ENCODE results near the gene CER1. TPM values are rescaled to one million over a fixed set of nuclear protein-coding genes. Genes with fewer than 3 reads are reported as not detected.

CER1 gene, protein sequence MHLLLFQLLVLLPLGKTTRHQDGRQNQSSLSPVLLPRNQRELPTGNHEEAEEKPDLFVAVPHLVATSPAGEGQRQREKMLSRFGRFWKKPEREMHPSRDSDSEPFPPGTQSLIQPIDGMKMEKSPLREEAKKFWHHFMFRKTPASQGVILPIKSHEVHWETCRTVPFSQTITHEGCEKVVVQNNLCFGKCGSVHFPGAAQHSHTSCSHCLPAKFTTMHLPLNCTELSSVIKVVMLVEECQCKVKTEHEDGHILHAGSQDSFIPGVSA
- 197 and 1,033 TPM in 2 replicates for total RNA-seq (2014; rRNA removed; shearing (Covaris generic))

DNA sequence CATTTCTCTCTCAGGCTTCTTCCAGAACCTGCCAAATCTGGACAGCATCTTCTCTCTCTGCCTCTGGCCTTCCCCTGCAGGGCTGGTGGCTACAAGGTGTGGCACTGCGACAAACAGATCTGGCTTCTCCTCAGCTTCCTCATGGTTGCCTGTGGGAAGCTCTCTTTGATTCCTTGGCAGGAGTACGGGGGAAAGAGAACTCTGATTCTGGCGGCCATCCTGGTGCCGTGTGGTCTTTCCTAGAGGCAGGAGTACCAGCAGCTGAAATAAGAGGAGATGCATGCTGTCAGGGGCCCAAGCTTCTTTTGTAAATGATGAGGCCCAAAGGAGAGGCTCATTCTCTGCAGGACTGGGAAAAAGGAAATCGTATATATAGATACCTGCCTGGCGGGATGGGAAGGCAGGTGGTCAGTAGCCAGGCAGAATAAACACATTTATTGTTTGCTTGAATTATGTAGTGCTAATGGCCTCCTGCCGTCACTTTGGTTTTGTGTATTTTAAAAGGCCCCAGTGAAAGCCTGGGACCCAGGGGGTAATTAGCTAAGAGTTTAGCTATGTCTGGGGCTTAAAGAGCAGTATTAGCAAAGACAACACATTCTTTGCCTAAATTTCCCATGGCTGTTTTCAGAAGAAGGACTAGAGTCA, at the start of gene CER1:
Gene CER1, minus strand, starts transcription at position 343 of the 645 bp plus-strand sequence. Its CDS starts 61 bp downstream, at position 282.
- peaks cover 56% of the 10 kb centered on the region for H3K27me3 ChIP-seq (ENCODE audit: control insufficient read depth, insufficient read depth, low read length)
- DNase-seq = peak; percentile 57
- no peaks in the 10 kb centered on the region; the same call in 1 of the 2 replicates for H3K36me3 ChIP-seq (replicated peaks; ENCODE audit: control insufficient read depth, insufficient read depth, low read length)
- H3K4me3 ChIP-seq (ENCODE audit: insufficient read depth, low read depth, low read length) = peak within 1 kb of the TSS; percentile 18

DNA sequence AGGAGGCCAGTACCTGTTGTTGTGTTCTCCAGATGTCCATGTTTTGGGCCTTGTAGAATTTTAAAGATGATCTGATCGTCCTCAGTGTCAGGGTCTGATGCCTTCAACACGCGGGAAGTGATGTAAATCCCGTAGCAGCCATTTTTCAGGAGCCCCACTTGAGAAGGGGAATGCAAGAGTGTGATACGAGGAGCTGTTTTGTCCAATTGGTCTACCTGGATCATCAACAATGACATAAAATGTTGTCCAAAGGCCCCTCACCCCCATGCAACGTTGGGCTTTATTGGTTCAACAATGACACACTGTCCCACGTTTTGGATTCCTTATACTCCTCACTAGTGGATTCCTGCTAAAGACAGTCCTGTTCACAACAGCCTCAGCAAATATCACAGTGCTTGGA, 48.1 kb upstream of the CER1 start:
- no peak for DNase-seq
- H3K36me3 ChIP-seq (replicated peaks; ENCODE audit: control insufficient read depth, insufficient read depth, low read length) = no peaks in the 10 kb centered on the region
- no peaks in the 10 kb centered on the region for H3K27me3 ChIP-seq (ENCODE audit: control insufficient read depth, insufficient read depth, low read length)
- H3K4me3 ChIP-seq (ENCODE audit: insufficient read depth, low read depth, low read length) = no peak overlapping the region

DNA sequence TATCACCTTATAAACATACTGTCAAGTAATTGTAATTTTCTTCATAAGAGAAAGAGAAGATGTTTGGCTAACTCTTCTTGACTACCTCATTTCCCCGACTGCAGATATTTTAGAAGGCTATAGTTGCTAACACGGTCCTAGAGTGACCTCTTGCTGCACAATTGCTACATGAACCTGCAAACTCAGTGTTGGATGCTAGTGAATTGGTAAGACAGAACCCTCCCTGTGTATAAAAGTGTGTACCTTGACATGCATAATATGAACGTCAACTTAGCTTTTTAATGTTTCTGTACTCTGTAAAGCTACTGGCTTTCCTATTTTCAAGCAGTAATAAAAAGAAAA, 46.7 kb upstream of the CER1 start:
- H3K36me3 ChIP-seq (replicated peaks; ENCODE audit: control insufficient read depth, insufficient read depth, low read length) = no peaks in the 10 kb centered on the region
- H3K4me3 ChIP-seq (ENCODE audit: insufficient read depth, low read depth, low read length) = no peak overlapping the region

DNA sequence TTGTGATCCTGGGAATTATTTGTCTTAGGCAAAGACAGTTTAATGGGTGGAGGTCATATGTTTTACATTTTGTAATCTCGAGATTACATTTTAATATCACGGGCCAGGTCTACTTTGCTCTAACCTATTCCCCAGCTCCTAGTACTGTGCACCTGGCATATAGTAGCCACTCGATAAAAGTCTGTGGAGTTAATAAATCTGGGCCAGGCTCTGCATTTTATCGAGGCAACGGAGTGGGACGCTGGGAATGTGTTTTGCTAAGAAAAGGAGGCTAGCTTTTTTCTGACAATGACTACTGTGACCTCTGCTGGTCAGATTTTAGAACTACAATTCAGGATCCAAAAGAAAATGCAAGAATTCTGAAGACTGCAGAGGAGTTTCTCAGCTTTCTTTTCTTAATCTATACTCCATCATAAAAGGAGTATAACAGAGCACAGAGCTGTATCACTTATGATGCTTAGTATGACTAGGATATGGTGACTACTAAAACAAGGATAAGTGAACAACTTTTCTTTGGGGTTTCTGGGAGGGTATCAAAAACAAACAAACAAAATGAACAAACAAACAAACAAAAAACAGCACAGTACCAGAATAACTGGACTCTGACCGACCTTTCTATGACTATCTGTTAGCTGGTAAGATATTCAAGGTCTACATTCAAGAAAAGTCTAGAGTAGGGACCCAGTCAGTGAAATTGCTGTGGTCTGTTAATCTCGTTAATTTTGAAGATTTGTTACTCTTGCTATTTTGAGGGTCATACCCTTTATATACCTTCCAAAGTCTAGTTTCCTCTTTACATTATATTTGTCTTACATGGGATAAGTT, 46.1 kb upstream of the CER1 start:
- H3K4me3 ChIP-seq (ENCODE audit: insufficient read depth, low read depth, low read length) = no peak overlapping the region
- no peaks in the 10 kb centered on the region for H3K27me3 ChIP-seq (ENCODE audit: control insufficient read depth, insufficient read depth, low read length)
- DNase-seq = peak; percentile 26
- H3K36me3 ChIP-seq (replicated peaks; ENCODE audit: control insufficient read depth, insufficient read depth, low read length) = no peaks in the 10 kb centered on the region

More for the DNA sequence above, 46.7 kb upstream of the CER1 start:
- no peaks in the 10 kb centered on the region for H3K27me3 ChIP-seq (ENCODE audit: control insufficient read depth, insufficient read depth, low read length)
- peak; percentile 23 for DNase-seq

DNA sequence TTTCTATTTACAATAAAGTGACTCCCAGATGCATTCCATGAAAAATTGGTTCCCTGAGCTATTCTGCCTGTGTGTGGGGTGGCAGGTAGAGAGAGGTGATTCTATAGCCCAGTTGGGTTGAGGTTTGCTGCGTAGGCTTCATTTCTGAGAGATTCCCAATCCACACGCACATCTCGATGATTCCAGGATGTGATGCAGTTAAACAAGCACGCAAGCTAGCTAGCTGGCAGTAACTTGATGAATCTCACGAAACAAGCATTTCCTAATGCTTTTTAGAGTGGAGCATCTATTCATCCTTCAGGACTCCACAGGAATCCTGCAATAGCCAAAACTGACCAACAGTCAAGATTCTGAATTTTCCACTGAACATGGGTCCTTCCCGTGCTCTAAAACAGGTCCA, 43.8 kb upstream of the CER1 start:
- H3K4me3 ChIP-seq (ENCODE audit: insufficient read depth, low read depth, low read length) = no peak overlapping the region
- H3K36me3 ChIP-seq (replicated peaks; ENCODE audit: control insufficient read depth, insufficient read depth, low read length) = no peaks in the 10 kb centered on the region
- H3K27me3 ChIP-seq (ENCODE audit: control insufficient read depth, insufficient read depth, low read length) = no peaks in the 10 kb centered on the region
- no peak for DNase-seq

DNA sequence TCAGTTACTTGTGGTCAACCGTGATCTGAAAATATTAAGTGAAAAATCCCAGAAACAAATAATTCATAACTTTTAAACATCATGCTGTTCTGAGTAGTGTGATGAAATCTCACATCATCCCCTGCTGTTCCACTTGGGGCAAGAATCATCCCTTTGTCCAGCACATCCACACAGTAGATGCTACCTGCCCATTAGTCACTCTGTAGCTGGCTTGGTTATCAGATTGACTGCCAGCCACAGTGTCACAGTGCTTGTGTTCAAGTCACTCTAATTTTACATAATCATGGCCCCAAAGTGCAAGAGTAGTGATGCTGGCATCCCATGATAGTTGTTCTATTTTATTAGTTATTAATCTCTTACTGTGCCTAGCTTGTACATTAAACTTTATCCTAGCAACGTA, 39.1 kb upstream of the CER1 start:
- DNase-seq = no peak
- no peak overlapping the region for H3K4me3 ChIP-seq (ENCODE audit: insufficient read depth, low read depth, low read length)
- no peaks in the 10 kb centered on the region for H3K27me3 ChIP-seq (ENCODE audit: control insufficient read depth, insufficient read depth, low read length)
- H3K36me3 ChIP-seq (replicated peaks; ENCODE audit: control insufficient read depth, insufficient read depth, low read length) = no peaks in the 10 kb centered on the region

DNA sequence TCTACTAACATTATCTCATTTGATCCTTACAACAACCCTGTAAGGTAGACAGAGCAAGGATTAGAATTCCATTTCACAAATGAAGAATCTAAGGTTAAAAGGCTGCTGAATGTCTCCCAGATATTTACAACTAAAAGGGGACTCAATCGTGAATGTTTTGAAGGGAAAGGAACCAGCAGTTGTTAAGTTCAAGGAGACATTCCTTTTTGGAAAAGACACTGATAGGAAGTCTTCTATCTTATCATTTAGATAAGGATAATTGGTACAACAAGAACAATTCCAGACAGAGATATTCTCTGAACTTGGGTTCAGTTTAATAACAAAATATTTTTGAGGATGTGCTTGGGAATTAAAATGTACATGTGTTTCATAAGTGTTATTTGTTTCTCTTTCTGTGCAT, 37.5 kb upstream of the CER1 start:
- no peaks in the 10 kb centered on the region for H3K36me3 ChIP-seq (replicated peaks; ENCODE audit: control insufficient read depth, insufficient read depth, low read length)
- no peaks in the 10 kb centered on the region for H3K27me3 ChIP-seq (ENCODE audit: control insufficient read depth, insufficient read depth, low read length)
- no peak overlapping the region for H3K4me3 ChIP-seq (ENCODE audit: insufficient read depth, low read depth, low read length)
- DNase-seq = no peak

DNA sequence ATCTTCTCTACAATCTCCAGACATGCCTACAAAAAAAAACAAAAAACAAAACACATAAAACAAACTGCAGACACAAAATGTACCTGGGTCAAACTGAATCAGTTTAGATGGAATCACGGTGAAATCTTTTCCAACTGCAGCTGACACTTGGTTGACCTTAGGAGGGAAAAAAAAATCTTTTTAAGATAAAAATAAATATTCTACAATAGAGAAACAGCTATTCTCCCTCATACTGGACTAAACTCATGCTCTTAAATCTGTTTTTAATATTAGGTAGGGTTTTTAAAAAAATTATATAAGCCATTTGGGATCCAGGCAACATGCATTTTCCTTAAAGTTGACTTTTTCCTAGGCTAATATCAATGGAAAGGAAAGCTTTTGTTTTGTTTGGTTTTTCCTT, 33.8 kb upstream of the CER1 start:
- Histone ChIP-seq H3K36me3 (replicated peaks; ENCODE audit: control insufficient read depth, insufficient read depth, low read length) (no peaks in the 10 kb centered on the region), H3K27me3 (ENCODE audit: control insufficient read depth, insufficient read depth, low read length) (no peaks in the 10 kb centered on the region), H3K4me3 (ENCODE audit: insufficient read depth, low read depth, low read length) (no peak overlapping the region)
- no peak for DNase-seq

DNA sequence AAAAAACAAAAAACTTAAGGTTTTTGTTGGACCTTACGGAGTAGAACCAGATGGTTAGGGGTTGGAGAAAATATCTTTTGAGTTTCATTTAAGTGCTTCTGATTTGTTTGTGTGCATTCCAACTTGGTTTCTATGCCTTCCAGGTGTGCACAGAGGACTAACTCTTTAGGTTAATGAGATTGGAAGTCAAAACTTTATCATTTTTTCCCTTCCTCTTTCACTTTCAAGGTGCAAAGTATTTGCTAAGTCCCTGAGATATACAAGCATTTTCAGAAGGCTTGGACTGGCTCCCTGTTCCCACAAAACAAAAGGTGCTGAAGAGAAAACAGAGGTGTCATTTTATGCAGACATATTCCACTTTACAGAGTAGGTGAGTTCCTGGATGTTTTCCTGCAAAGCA, 30.3 kb upstream of the CER1 start:
- H3K4me3 ChIP-seq (ENCODE audit: insufficient read depth, low read depth, low read length) = no peak overlapping the region
- DNase-seq = no peak
- no peaks in the 10 kb centered on the region; the same call in 1 of the 2 replicates for H3K27me3 ChIP-seq (ENCODE audit: control insufficient read depth, insufficient read depth, low read length)
- no peaks in the 10 kb centered on the region for H3K36me3 ChIP-seq (replicated peaks; ENCODE audit: control insufficient read depth, insufficient read depth, low read length)

DNA sequence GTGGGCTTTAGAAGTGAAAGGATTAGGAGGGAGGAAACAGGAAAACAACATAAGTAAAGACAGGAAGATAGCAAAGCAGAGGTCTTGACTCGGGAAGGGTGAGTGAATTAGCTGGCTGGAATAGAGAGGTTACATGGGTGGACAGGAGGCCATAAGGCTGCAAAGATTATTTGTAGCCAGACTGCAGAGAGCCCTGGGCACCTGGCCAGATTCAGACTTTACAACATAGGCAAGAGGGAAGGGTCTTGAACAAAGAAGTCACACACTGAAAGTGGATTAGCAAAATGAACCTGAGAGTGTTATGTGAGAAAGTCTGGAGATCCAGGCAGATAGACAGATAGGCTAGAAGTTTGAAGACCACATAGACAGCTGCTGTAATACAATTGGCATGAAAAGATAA, 29.7 kb upstream of the CER1 start:
- Histone ChIP-seq H3K36me3 (replicated peaks; ENCODE audit: control insufficient read depth, insufficient read depth, low read length) (no peaks in the 10 kb centered on the region), H3K4me3 (ENCODE audit: insufficient read depth, low read depth, low read length) (no peak overlapping the region), H3K27me3 (ENCODE audit: control insufficient read depth, insufficient read depth, low read length) (no peaks in the 10 kb centered on the region; the same call in 1 of the 2 replicates)
- no peak for DNase-seq

DNA sequence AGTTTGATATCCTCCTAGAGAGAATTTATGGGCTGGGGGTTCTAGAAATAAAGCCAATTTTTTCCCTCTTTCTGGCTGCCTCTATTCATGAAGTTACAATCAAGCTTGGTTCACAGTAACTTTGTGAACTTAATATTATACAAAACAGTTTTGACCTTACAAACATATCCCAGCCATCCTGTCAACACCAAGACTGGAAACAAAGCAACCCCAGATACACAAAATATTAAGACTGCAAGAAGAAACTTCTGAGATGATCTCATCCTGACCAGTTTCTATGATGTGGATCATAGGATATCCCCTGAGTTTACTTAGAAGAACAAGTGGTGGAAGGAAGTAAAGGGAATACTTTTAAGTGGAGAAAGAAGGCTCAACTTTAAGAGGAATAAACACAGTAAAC, 28.3 kb upstream of the CER1 start:
- Histone ChIP-seq H3K27me3 (ENCODE audit: control insufficient read depth, insufficient read depth, low read length) (no peaks in the 10 kb centered on the region; the same call in 1 of the 2 replicates), H3K36me3 (replicated peaks; ENCODE audit: control insufficient read depth, insufficient read depth, low read length) (no peaks in the 10 kb centered on the region), H3K4me3 (ENCODE audit: insufficient read depth, low read depth, low read length) (no peak overlapping the region)
- DNase-seq = no peak

DNA sequence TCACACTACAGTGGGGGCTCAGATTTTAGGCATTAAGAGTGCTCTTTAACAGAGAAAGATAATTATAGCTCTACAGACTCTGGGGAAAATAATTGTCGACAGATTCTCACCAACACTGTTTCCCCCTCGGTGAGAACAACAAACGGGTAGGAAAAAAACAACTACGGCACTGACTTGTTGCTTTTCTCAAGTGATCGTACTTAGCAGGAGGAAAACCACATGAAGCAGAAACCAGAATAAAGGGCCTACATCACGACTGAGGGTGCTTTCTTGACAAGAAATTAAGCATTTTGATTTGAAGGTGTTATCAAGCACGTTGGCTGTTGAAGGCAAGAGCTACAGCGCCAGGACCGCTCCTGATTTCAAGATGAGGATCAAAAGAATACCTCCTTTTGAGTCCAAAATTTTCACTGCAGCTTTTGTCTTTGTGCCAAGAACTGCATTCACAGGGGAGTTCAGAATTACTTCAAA, 27.2 kb upstream of the CER1 start:
- Histone ChIP-seq H3K4me3 (ENCODE audit: insufficient read depth, low read depth, low read length) (no peak overlapping the region), H3K27me3 (ENCODE audit: control insufficient read depth, insufficient read depth, low read length) (no peaks in the 10 kb centered on the region; the same call in 1 of the 2 replicates), H3K36me3 (replicated peaks; ENCODE audit: control insufficient read depth, insufficient read depth, low read length) (no peaks in the 10 kb centered on the region)
- no peak for DNase-seq

DNA sequence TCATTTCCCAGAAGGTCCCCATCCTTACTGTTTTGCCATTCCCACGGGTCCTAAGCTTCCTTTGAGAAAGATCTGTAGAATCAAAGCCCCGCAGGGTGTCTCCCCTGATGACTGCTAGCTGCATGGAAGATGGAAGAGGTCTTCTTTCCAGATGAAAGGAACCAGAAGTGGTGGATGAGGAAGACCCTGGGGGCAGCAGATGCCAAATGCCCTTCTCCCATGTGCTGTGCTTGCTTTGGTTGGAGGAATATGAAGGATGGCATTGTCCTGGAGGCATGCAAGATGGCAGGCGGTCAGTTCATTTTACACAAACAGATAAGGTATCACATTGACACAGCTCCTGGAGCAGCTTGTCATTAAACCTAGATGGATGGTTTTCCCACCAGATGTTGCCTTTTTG, 25.8 kb upstream of the CER1 start:
- DNase-seq = no peak
- Histone ChIP-seq H3K4me3 (ENCODE audit: insufficient read depth, low read depth, low read length) (no peak overlapping the region), H3K27me3 (ENCODE audit: control insufficient read depth, insufficient read depth, low read length) (no peaks in the 10 kb centered on the region; the same call in 1 of the 2 replicates), H3K36me3 (replicated peaks; ENCODE audit: control insufficient read depth, insufficient read depth, low read length) (no peaks in the 10 kb centered on the region)

DNA sequence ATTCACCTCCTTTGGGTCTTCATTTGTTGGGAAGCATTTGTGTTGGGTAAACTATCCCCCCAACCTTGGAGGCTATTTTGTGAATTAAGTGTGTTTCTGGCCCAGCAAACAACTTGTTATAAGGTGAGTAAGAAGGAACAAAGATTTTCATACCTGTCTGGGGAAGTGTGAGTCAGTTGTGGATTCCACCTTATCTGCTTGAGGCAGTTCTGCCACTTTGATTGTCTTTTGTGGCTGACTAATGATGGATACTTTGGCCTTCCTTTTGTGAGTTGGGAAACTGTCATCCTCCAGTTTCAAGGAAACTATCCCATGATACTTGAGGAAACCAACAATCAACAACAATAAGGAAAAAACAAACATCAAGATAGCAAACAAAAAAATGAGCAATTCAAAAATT, 24.6 kb upstream of the CER1 start:
- Histone ChIP-seq H3K4me3 (ENCODE audit: insufficient read depth, low read depth, low read length) (peak overlapping the region; percentile 19; the same call in 1 of the 2 replicates), H3K27me3 (ENCODE audit: control insufficient read depth, insufficient read depth, low read length) (no peaks in the 10 kb centered on the region; the same call in 1 of the 2 replicates), H3K36me3 (replicated peaks; ENCODE audit: control insufficient read depth, insufficient read depth, low read length) (no peaks in the 10 kb centered on the region)
- no peak for DNase-seq

All from H7 (cell line).